Measurements from ENCODE around the gene IL10RB.

DNA sequence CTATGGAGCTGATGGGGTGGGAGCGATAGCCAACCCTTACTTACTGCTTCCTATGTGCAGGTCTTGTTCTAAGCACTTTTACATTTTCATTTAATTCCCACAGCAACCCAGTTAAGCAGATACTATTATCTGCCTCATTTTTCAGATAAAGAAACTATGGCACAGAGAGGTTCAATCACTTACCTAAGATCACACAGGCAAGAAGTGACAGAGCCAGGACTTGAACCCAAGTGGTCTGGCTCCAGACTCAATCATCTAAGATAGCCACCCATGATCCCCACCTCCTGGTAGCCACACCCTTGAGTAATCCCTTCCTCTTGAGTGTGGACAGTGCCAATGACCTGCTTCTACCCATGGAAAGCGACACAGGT is 35.5 kb downstream of the IL10RB start:
- no peak for TF ChIP-seq EZH2 (IDR thresholded peaks at IDR 0.05; ENCODE audit: borderline replicate concordance, low read length)
- TF ChIP-seq, protein P1, sequence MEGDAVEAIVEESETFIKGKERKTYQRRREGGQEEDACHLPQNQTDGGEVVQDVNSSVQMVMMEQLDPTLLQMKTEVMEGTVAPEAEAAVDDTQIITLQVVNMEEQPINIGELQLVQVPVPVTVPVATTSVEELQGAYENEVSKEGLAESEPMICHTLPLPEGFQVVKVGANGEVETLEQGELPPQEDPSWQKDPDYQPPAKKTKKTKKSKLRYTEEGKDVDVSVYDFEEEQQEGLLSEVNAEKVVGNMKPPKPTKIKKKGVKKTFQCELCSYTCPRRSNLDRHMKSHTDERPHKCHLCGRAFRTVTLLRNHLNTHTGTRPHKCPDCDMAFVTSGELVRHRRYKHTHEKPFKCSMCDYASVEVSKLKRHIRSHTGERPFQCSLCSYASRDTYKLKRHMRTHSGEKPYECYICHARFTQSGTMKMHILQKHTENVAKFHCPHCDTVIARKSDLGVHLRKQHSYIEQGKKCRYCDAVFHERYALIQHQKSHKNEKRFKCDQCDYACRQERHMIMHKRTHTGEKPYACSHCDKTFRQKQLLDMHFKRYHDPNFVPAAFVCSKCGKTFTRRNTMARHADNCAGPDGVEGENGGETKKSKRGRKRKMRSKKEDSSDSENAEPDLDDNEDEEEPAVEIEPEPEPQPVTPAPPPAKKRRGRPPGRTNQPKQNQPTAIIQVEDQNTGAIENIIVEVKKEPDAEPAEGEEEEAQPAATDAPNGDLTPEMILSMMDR (conservative IDR thresholded peaks at IDR 0.05 in 1 of 2, IDR thresholded peaks at IDR 0.05 in 1 of 2; ENCODE audit: extremely low read depth in 1 of 2, insufficient read depth in 1 of 2, low read depth in 1 of 2, low read length in 2 of 2): no peak

Measured in mammary epithelial cell (primary cell).